IPS DF 4.7 (cell line): ENCODE results near the gene RBM6.
A peak's percentile ranks its signal among the peaks of the same experiment; 100 is the strongest.

Experiments
- DNase-seq: peaks from one replicate; pipeline ENCODE4 v3.0.0-alpha.2; 2013; ENCODE audit warnings: low spot score; ENCODE audit errors: extremely low read depth

Gene RBM6

GRCh38 chr3:50095352-50095998, 155.5 kb downstream of the RBM6 start:
- DNase-seq: no peak

GRCh38 chr3:50100386-50100785, 160.4 kb downstream of the RBM6 start:
- DNase-seq: no peak

- DNase-seq: no peak
Observed at GRCh38 chr3:50100956-50101845, 161.3 kb downstream of the RBM6 start.

- DNase-seq: no peak
Observed at GRCh38 chr3:50102558-50102957, 162.6 kb downstream of the RBM6 start.

GRCh38 chr3:50111757-50112156, 171.8 kb downstream of the RBM6 start:
- DNase-seq: no peak

GRCh38 chr3:50112462-50112861, 172.5 kb downstream of the RBM6 start:
- DNase-seq: no peak

- no peak for DNase-seq
Observed at GRCh38 chr3:50117120-50117519, 177.2 kb downstream of the RBM6 start.

GRCh38 chr3:50118237-50118636, 178.3 kb downstream of the RBM6 start:
- DNase-seq: no peak

GRCh38 chr3:50119786-50120185, 179.8 kb downstream of the RBM6 start:
- DNase-seq: no peak

GRCh38 chr3:50120364-50121071, 180.6 kb downstream of the RBM6 start:
- DNase-seq: no peak

GRCh38 chr3:50121072-50122032, 181.4 kb downstream of the RBM6 start:
- DNase-seq: peak; percentile 81

- DNase-seq: no peak
Observed at GRCh38 chr3:50122071-50122470, 182.1 kb downstream of the RBM6 start.

GRCh38 chr3:50122661-50123391, 182.9 kb downstream of the RBM6 start:
- no peak for DNase-seq

- no peak for DNase-seq
Observed at GRCh38 chr3:50123394-50124051, 183.6 kb downstream of the RBM6 start.

GRCh38 chr3:50124052-50124799, 184.3 kb downstream of the RBM6 start:
- no peak for DNase-seq

- no peak for DNase-seq
Observed at GRCh38 chr3:50124800-50125178, 184.8 kb downstream of the RBM6 start.

GRCh38 chr3:50125541-50126286, 185.8 kb downstream of the RBM6 start:
- no peak for DNase-seq
